Activated naive CD8-positive, alpha-beta T cell treated with anti-CD3 and anti-CD28 coated beads for 36 hours (primary cell): ENCODE data around the gene MYBPC2. TPM values are rescaled to one million over a fixed set of nuclear protein-coding genes. Genes with fewer than 3 reads are reported as not detected.

ENCODE experiments used
- DNase-seq: peaks from one replicate; pipeline ENCODE4 v3.0.0; 2021
- H3K27ac Mint-ChIP-seq: one replicate; pipeline ENCODE4 v1.8.0; 2022; ENCODE audit warnings: mild to moderate bottlenecking, moderate library complexity, mixed read lengths
- H3K27me3 Mint-ChIP-seq: one replicate; pipeline ENCODE4 v1.8.0; 2022; ENCODE audit warnings: mild to moderate bottlenecking, mixed read lengths
- H3K36me3 Mint-ChIP-seq: one replicate; pipeline ENCODE4 v1.8.0; 2021; ENCODE audit warnings: mild to moderate bottlenecking, mixed read lengths
- H3K4me1 Mint-ChIP-seq: one replicate; pipeline ENCODE4 v1.8.0; 2021; ENCODE audit warnings: mixed read lengths
- H3K4me3 Mint-ChIP-seq: one replicate; pipeline ENCODE4 v1.8.0; 2022; ENCODE audit warnings: mild to moderate bottlenecking, moderate library complexity, mixed read lengths
- H3K9me3 Mint-ChIP-seq: one replicate; pipeline ENCODE4 v1.8.0; 2022; ENCODE audit warnings: mixed read lengths
- total RNA-seq, 2 experiments: library from RNA; stranded (reverse); gene quantifications; one replicate each; pipeline ENCODE4 v1.2.3, GENCODE V29; 2021

MYBPC2 gene
- total RNA-seq, 2 experiments from 2014 or later, result 0.12 to 0.45 TPM

DNA sequence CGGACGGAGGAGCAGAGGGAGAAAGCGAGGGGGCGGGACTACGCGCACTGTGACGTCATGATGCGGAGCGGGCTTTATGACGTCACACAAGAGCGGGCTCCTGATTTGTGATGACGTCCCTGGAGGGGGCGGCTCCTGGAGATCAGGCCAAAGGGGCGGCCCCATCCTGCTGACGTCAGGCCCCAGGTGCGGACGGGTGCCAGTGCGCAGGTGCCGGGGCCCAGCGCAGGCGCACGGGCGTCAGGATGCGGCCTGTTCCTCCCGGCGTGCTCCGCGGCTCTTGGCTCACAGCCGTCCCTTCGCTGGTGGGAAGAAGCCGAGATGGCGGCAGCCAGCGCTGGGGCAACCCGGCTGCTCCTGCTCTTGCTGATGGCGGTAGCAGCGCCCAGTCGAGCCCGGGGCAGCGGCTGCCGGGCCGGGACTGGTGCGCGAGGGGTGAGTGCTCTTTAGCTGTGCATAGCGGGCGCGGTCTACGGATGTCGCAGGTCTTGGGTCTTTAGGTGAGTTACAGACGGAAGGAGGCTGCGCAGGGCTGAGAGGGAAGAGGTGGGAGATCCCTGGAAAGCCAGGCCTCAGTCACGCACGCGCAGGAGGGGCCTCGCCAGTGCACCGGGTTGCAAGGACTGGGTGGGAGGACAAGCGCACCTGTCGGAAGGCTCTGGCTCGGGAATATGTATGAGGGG is 43.7 kb downstream of the MYBPC2 start, which contains the start of the genes EMC10 and GARIN5A:
TSS of gene EMC10 (plus strand) at position 284 of the 683 bp plus-strand sequence. CDS start at position 322, 38 bp downstream.
TSS of gene GARIN5A (minus strand) at position 625 of the 683 bp plus-strand sequence. CDS start at position 165, 460 bp downstream.
- H3K9me3 Mint-ChIP-seq, result no peaks in the 10 kb centered on the region
- no peaks in the 10 kb centered on the region for H3K27me3 Mint-ChIP-seq
- DNase-seq, result peak; percentile 98
- H3K4me3 Mint-ChIP-seq, result peak within 1 kb of the TSS; percentile 97
- H3K27ac Mint-ChIP-seq, result peak within 1 kb of the TSS; percentile 81
- peaks cover 20% of the 10 kb centered on the region for H3K36me3 Mint-ChIP-seq
- H3K4me1 Mint-ChIP-seq, result peaks cover 8% of the 10 kb centered on the region

DNA sequence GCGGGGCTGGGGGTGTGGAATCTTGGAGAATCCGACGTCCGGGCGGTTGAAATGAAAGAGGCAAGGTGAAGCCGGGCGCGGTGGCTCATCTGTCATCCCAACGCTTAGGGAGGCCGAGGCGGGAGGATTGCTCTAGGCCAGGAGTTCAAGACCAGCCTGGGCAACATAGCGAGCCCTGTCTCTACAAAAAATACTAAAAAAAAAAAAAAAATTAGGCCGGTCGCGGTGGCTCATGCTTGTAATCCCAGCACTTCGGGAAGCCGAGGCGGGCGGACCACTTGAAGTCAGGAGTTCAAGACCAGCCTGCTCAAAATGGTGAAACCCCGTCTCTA is 44.2 kb downstream of the MYBPC2 start:
- peak overlapping the region; percentile 81 for H3K27ac Mint-ChIP-seq
- no peaks in the 10 kb centered on the region for H3K9me3 Mint-ChIP-seq
- H3K36me3 Mint-ChIP-seq, result peaks cover 21% of the 10 kb centered on the region
- peaks cover 8% of the 10 kb centered on the region for H3K4me1 Mint-ChIP-seq
- DNase-seq, result no peak
- H3K27me3 Mint-ChIP-seq, result no peaks in the 10 kb centered on the region
- H3K4me3 Mint-ChIP-seq, result peak overlapping the region; percentile 97

DNA sequence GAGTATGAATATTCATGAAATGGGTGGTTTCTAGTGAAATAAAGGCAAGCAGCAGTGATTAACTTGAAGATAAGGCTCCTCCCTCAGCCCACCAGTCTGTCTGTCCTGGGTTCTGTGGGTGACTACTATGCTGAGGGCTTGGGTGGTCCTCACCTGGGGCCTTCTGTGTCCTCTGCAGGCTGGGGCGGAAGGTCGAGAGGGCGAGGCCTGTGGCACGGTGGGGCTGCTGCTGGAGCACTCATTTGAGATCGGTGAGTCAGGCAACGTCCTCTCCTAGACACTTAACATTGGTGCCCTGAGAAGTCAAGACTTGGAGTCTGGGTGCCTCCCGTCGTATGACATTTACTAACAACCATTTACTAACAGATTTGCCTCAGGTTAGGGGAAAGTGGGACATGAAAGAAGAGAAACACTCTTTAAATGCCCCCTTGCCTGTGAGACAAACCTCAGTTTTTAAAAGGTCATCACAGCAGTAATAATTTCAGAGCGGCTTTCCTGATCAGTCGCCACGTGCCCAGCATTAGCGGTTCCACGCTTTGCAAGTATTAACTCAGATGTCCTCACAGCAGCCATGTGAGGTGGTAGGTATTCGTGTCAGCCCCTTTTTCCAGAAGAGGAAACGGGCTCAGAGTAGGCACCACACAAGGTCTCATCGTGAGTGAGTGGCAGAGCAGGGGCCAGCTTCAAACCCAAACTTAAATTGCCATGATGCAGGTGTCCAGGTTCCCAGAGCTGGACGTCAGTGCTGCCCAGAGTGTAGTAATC is 45.2 kb downstream of the MYBPC2 start:
- H3K9me3 Mint-ChIP-seq, result no peaks in the 10 kb centered on the region
- peaks cover 8% of the 10 kb centered on the region for H3K4me1 Mint-ChIP-seq
- no peak for DNase-seq
- peak overlapping the region; percentile 97 for H3K4me3 Mint-ChIP-seq
- peaks cover 24% of the 10 kb centered on the region for H3K36me3 Mint-ChIP-seq
- no peaks in the 10 kb centered on the region for H3K27me3 Mint-ChIP-seq
- peak overlapping the region; percentile 56 for H3K27ac Mint-ChIP-seq

DNA sequence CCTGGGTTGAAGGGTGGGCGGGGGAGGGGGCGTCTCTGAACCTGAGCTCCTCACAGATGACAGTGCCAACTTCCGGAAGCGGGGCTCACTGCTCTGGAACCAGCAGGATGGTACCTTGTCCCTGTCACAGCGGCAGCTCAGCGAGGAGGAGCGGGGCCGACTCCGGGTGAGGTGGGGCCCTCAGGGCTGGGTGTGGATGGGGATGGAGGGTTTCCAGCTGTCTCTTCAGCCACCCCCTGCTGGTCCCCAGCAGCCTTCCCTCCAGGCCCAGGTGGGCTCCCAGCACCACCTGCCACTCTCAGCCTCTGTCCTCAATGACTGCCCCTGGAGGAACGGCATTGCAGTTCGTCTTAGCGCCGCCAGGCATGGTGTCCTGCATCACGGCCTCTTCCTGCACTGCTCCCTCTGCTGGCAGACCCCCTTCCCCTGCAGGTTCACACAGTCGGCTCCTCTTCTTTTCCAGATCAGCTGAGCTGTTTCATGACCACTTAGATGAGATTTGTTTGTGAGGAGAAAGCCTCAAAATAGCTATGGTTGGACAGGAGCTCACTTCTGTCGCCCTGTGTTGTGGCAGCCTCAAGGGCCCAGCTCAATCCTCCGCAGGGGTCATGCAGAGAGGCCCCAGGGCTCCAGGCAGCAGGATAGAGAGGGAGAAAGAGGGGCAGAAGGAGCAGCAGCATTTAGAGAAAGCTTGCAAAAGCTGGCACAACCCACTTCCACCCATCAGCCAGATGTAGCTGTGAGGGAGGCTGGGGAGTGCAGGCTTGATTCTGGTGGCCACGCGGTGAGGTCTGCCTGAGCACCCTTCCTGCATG is 46.4 kb downstream of the MYBPC2 start:
- H3K36me3 Mint-ChIP-seq, result peaks cover 24% of the 10 kb centered on the region
- H3K27ac Mint-ChIP-seq, result no peak overlapping the region
- DNase-seq, result peak; percentile 34
- H3K4me1 Mint-ChIP-seq, result peaks cover 8% of the 10 kb centered on the region
- no peaks in the 10 kb centered on the region for H3K27me3 Mint-ChIP-seq
- no peaks in the 10 kb centered on the region for H3K9me3 Mint-ChIP-seq
- H3K4me3 Mint-ChIP-seq, result no peak overlapping the region

DNA sequence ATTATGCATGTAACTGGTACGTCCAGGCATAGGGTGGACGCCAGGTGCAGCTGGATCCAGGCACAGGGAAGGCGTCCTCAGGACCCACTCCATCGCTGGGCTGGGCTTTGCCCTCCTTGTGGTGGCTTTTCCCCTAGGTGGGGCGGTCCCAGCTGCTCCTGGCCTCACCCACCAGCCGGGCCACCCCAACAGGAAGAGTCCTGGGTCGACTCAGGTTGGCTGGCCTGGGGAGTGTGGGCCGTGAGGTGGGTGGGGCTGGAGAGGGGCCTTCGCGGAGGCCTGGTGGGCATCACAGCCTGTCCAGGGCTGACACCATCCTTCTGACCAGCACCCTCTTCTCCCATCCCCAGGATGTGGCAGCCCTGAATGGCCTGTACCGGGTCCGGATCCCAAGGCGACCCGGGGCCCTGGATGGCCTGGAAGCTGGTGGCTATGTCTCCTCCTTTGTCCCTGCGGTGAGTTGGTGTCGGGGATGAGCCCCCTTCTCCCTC is 47.1 kb downstream of the MYBPC2 start:
- H3K9me3 Mint-ChIP-seq, result no peaks in the 10 kb centered on the region
- H3K4me3 Mint-ChIP-seq, result no peak overlapping the region
- peaks cover 8% of the 10 kb centered on the region for H3K4me1 Mint-ChIP-seq
- H3K27ac Mint-ChIP-seq, result no peak overlapping the region
- DNase-seq, result no peak
- H3K27me3 Mint-ChIP-seq, result no peaks in the 10 kb centered on the region
- peaks cover 24% of the 10 kb centered on the region for H3K36me3 Mint-ChIP-seq

DNA sequence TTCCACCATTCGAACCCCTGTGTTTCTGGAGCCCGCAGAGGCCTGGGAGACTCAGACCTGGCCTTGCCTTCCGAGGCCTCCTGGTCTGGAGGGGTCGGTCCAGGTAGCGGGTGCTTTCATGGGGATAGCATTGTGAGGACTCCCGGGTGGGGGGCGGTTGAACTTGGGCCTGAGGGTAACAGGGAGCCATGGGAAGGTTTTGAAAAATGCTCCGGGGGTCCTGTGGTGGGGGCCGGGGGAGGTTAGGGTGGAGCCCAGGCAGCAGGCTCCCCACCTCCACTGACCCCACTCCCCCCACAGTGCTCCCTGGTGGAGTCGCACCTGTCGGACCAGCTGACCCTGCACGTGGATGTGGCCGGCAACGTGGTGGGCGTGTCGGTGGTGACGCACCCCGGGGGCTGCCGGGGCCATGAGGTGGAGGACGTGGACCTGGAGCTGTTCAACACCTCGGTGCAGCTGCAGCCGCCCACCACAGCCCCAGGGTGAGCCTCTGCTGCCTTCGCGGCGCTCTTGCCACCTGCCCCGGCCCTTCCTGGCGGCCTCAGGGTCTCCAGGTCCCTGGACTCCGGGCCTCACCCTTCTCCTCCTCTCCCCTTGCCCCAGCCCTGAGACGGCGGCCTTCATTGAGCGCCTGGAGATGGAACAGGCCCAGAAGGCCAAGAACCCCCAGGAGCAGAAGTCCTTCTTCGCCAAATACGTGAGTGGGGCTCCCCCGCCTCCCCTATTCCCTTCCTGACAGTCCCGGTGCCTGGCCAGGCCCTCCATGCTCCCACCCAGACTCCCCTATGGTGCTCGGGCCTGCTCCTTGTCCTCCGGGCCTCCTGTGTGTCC is 47.8 kb downstream of the MYBPC2 start:
- peaks cover 29% of the 10 kb centered on the region for H3K36me3 Mint-ChIP-seq
- no peak for DNase-seq
- H3K4me3 Mint-ChIP-seq, result no peak overlapping the region
- peaks cover 8% of the 10 kb centered on the region for H3K4me1 Mint-ChIP-seq
- H3K9me3 Mint-ChIP-seq, result no peaks in the 10 kb centered on the region
- peak overlapping the region; percentile 17 for H3K27ac Mint-ChIP-seq
- no peaks in the 10 kb centered on the region for H3K27me3 Mint-ChIP-seq

DNA sequence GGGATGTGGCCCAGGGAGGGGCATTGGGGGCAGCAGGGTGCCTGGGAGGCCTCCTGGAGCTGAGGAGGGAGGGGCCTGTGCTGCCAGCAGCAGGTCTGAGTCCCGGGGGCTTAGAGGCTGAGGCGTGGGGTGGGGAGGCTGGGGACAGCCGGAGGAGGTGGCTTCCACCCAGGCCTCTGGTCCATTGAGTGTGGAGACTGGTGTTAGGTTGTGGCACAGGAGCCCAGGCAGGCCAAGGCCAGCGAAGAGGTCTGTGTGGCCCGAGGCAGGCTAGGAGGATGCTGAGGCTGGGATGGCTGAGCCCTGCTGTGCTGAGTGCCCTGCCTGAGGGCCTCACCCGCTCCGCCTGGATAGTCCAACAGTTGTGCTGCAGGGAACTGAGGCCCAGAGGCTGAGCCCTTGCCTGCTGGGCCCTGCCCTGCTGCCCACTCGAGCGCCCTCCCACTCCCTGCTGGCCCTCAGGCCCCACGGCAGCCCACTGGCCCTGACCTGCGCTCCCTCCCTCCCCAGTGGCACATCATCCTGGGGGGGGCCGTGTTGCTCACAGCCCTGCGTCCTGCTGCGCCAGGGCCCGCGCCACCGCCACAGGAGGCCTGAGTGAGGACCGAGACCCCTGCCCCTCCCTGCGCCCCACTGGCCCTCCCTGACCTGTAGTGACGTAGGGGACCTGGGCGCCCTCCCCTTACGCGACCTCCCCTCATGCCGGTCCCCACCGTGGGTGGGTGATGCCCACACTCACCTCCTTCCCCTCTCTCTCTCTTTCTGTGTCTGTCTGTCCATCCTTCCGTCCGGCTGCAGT is 48.9 kb downstream of the MYBPC2 start:
- no peak for DNase-seq
- Mint-ChIP-seq H3K27me3 (no peaks in the 10 kb centered on the region), H3K4me3 (no peak overlapping the region), H3K4me1 (peaks cover 8% of the 10 kb centered on the region), H3K27ac (no peak overlapping the region), H3K36me3 (peaks cover 34% of the 10 kb centered on the region), H3K9me3 (peaks cover under 1% of the 10 kb centered on the region)

DNA sequence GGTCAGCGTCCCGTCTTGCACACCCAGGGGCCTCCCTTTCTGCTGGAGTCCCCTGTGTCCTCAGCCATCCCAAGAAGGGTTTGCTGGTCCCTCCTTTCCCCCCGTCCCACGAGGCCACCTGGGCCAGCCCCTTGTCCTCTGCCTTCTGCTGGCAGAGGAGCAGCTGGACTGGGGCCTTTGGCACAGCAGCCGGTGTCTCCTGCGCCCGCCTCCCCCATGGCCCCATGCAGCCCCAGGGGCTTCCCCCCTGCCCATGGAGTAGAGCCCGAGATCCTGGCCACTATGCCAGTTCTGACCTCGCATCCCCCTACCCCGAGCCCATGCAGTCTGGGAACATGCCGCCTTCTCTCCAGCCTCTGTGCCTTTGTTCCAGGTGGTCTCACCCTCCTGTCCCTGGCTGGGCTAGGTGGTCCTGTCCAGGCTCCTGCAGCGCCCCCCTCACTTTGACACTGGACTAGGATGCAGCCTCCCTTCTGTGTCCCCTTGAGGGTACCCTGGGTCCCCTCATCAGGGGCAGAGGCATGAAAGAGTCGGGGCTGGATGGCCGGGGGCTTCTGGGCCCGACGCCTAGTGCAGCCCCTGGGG is 49.7 kb downstream of the MYBPC2 start:
- Mint-ChIP-seq H3K4me1 (peaks cover 6% of the 10 kb centered on the region), H3K9me3 (peaks cover 5% of the 10 kb centered on the region), H3K4me3 (no peak overlapping the region), H3K36me3 (peaks cover 42% of the 10 kb centered on the region), H3K27me3 (no peaks in the 10 kb centered on the region), H3K27ac (no peak overlapping the region)
- DNase-seq, result no peak

DNA sequence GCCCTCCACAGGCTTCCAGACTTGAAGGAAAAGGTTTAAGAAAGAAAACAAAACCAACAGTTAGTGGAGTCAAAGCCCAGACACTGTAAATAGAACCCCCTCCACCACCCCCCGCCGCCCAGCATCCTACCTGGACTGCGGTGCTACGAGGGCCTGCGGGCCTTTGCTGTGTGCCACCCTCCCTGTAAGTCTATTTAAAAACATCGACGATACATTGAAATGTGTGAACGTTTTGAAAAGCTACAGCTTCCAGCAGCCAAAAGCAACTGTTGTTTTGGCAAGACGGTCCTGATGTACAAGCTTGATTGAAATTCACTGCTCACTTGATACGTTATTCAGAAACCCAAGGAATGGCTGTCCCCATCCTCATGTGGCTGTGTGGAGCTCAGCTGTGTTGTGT is 50.2 kb downstream of the MYBPC2 start:
- H3K9me3 Mint-ChIP-seq, result peaks cover 5% of the 10 kb centered on the region
- no peak overlapping the region for H3K27ac Mint-ChIP-seq
- no peak overlapping the region for H3K4me3 Mint-ChIP-seq
- H3K36me3 Mint-ChIP-seq, result peaks cover 36% of the 10 kb centered on the region
- no peak for DNase-seq
- no peaks in the 10 kb centered on the region for H3K27me3 Mint-ChIP-seq
- H3K4me1 Mint-ChIP-seq, result peaks cover 2% of the 10 kb centered on the region

DNA sequence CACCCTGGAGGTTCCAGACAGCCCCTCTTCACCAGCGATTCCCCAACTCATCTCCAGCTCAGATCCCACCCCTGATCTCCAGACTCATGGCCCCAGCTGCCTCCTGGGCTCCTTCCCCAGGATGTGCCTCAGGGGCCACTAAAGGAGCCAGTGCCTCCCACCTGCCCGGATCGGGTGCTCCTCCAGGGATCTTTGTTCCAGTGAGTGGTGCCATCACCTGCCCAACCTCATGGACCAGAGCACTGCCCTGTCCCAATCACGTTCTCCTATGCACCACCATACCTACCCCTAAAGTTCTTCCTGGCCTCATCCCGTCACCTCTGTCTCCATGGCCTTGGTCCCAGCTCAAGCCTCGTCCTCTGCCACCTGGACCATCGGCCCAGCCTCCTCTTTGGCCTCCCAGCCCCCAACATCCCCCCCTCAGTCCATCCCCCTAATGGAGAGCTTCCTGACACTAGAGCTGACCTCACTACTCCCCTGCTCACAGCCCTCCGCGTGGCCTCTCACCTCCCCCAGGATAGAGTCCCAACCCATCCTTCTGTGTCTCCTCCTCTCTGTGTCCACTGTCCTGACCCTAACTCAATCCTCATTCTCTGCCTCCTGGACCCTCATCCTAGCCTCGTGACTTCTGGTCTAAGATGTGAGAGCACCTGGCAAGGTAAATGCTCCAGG is 52.7 kb downstream of the MYBPC2 start:
- Mint-ChIP-seq H3K27ac (peak overlapping the region; percentile 9), H3K4me1 (peaks cover 7% of the 10 kb centered on the region), H3K4me3 (no peak overlapping the region), H3K9me3 (peaks cover 5% of the 10 kb centered on the region), H3K27me3 (peaks cover 4% of the 10 kb centered on the region), H3K36me3 (peaks cover 26% of the 10 kb centered on the region)
- no peak for DNase-seq

DNA sequence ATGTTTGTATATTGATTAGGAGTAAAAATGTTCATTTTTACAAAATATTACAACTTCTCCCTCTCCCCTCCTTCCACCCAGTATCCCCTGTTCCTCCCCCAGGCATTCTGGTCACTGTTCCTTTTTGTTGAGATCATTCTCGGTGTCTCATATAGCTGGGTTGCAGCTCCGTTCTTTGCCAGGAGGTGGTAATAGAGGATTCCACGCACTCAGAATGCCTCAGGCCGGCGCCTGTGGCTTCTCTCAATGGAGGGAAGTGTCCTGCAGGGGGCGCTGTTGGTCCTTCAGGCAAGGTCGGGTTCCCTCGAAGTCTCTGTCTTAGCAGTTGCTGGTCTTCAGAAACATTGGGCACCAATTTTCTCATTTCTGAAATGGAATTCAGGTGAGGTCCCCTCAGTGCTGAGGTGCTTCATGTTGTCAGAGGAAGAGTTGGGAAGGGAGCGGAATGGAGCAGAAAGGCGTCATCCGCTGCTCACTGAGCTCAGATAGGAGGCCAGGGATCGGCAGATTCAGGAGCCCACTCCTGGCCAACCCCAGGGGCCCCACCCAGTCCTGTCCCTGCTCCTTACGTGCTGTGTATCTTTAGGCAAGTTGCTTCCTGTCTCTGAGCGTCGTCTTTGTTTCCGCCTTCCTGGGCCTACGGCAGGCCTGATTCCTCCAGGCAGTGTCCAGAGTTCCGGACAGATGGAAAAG is 54.3 kb downstream of the MYBPC2 start:
- peaks cover 4% of the 10 kb centered on the region for H3K27me3 Mint-ChIP-seq
- no peak overlapping the region for H3K4me3 Mint-ChIP-seq
- peaks cover 24% of the 10 kb centered on the region for H3K36me3 Mint-ChIP-seq
- peak; percentile 57 for DNase-seq
- peaks cover 5% of the 10 kb centered on the region for H3K9me3 Mint-ChIP-seq
- H3K27ac Mint-ChIP-seq, result no peak overlapping the region
- peaks cover 18% of the 10 kb centered on the region for H3K4me1 Mint-ChIP-seq

DNA sequence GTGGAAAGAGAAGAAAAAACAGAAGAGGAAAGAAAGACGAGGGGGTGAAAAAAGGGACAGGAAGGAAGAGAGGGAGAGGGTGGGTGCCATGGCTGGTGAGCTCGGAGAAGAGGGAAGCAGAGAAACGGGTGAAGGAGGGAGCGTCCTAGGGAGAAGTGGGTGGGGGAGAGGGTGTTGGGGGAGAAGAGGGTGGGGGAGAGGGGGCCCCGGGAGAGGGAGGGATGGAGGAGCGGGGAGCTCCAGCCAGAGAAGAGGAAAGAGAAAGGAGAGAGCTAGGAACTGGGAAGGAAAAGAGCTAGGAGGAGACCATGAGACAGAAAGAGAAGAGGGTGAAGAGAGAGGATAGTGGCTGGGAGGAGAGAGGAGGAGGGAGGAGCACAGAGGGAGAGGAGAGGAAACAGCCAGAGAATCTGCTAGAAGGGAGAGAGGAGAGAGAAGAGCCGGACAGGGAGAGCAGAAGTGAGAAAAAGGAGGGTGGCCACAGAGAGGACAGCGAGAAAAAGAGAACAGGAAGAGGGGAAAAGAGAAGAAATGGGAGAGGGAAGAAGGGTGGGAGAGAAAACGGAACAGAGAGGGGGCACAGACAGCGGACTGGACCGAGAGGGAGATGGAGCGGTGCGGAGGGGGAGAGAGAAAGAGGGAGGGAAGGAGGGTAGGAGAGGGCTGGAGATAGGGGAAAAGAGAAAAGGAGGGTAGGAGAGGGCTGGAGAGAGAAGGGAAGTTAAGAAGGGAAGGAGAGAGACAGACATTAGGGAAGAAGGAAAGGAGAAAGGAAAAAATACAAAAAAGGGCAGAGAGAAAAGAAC is 55.9 kb downstream of the MYBPC2 start:
- no peak for DNase-seq
- H3K27ac Mint-ChIP-seq, result no peak overlapping the region
- peaks cover 5% of the 10 kb centered on the region for H3K9me3 Mint-ChIP-seq
- peaks cover 4% of the 10 kb centered on the region for H3K27me3 Mint-ChIP-seq
- H3K4me1 Mint-ChIP-seq, result peaks cover 24% of the 10 kb centered on the region
- H3K36me3 Mint-ChIP-seq, result peaks cover 22% of the 10 kb centered on the region
- no peak overlapping the region for H3K4me3 Mint-ChIP-seq
